ENCODE measurements around the gene SLC16A1. TPM values are rescaled to one million over a fixed set of nuclear protein-coding genes. Genes with fewer than 3 reads are reported as not detected.

Gene SLC16A1
- total RNA-seq (2014; rRNA removed; shearing (Covaris generic)), result 559 and 593 TPM in 2 replicates
- polyA plus RNA-seq (2016; fragmentation: Nextera tagmentation; extraction: Ambion mirVana), result 218 and 231 TPM in 2 replicates
- long read RNA-seq, transcript SLC16A1-201 (5 exons, 3,910 nt), result major isoform, 26 of 51 reads
- long read RNA-seq, partial matches to known transcripts, result 13 of 51 reads
- long read RNA-seq, other reads (novel, unspliced or antisense), result 12 of 51 reads

DNA sequence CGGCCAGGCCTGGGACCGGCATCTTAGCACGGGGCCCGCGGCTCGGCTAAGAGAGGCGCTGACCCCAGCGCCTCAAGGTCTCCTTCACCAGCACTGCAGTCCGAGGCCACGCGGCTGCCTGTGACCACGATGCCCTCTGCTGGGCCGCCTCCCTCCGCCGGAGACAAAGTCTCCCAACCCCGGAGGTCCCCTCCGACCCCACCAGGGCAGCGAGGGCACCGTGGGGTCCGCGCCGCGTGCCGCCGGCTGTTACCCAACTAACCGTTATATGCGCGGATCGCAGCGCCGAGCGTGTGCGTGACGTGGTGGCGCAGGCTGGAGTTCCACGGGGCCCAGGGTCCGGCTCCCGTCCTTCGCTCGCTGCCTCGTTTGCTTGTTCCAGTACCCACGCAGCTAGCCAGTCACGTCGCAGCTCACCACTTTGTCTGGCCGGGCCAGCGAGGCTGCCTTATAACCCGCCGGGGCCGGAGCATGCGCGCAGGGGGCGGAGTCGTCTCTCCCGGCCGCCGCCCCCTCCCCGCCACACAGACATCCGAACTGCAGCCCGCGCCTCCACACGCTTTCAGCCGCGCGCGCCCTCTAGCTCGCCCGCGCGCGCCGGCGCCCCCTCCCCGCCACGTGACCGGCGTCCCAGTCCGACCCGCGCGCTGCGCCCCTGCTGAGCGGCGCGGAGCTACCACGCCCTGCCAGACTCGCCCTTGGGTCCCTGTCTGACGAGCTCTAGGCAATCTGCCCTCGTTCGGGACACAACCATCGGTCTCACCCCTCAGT is at the start of gene SLC16A1:
TSS of gene SLC16A1 (minus strand) at position 424 of the 771 bp plus-strand sequence. CDS start 26,888 bp downstream, outside the sequence.
- no peaks in the 10 kb centered on the region for H3K27me3 ChIP-seq (ENCODE audit: insufficient read depth)
- TF ChIP-seq, protein P1, sequence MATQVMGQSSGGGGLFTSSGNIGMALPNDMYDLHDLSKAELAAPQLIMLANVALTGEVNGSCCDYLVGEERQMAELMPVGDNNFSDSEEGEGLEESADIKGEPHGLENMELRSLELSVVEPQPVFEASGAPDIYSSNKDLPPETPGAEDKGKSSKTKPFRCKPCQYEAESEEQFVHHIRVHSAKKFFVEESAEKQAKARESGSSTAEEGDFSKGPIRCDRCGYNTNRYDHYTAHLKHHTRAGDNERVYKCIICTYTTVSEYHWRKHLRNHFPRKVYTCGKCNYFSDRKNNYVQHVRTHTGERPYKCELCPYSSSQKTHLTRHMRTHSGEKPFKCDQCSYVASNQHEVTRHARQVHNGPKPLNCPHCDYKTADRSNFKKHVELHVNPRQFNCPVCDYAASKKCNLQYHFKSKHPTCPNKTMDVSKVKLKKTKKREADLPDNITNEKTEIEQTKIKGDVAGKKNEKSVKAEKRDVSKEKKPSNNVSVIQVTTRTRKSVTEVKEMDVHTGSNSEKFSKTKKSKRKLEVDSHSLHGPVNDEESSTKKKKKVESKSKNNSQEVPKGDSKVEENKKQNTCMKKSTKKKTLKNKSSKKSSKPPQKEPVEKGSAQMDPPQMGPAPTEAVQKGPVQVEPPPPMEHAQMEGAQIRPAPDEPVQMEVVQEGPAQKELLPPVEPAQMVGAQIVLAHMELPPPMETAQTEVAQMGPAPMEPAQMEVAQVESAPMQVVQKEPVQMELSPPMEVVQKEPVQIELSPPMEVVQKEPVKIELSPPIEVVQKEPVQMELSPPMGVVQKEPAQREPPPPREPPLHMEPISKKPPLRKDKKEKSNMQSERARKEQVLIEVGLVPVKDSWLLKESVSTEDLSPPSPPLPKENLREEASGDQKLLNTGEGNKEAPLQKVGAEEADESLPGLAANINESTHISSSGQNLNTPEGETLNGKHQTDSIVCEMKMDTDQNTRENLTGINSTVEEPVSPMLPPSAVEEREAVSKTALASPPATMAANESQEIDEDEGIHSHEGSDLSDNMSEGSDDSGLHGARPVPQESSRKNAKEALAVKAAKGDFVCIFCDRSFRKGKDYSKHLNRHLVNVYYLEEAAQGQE (IDR thresholded peaks at IDR 0.05; ENCODE audit: unreplicated experiment), result no peak
- no peak for TF ChIP-seq JUNB (IDR thresholded peaks at IDR 0.05; ENCODE audit: unreplicated experiment)
- no peak for TF ChIP-seq ZNF114 (CRISPR knock-in tag; IDR thresholded peaks at IDR 0.05)
- 0 out of 2 replicates have a peak, but pooled peaks have one; percentile 10 for TF ChIP-seq CREB1 (CRISPR knock-in tag; IDR thresholded peaks at IDR 0.05; ENCODE audit: low read depth)
- TF ChIP-seq CTCF (conservative IDR thresholded peaks at IDR 0.05; ENCODE audit: low read depth in 2 of 2), result no peak; a peak in 2 of 4 replicates
- 0 out of 2 replicates have a peak, but pooled peaks have one; percentile 15 for TF ChIP-seq ETS1 (IDR thresholded peaks at IDR 0.05)
- no peak for TF ChIP-seq STAT1 (IDR thresholded peaks at IDR 0.05; ENCODE audit: unreplicated experiment)
- no peak for TF ChIP-seq EZH2phosphoT487 (IDR thresholded peaks at IDR 0.05; ENCODE audit: unreplicated experiment)
- peak; percentile 99 for TF ChIP-seq POLR2AphosphoS5 (IDR thresholded peaks at IDR 0.05; ENCODE audit: low read depth)
- no peak for TF ChIP-seq EZH2 (IDR thresholded peaks at IDR 0.05; ENCODE audit: low read depth, unreplicated experiment)
- TF ChIP-seq ZNF462 (CRISPR knock-in tag; IDR thresholded peaks at IDR 0.05), result no peak
- TF ChIP-seq NANOG (IDR thresholded peaks at IDR 0.05; ENCODE audit: borderline replicate concordance), result no peak
- TF ChIP-seq ZNF331 (CRISPR knock-in tag; IDR thresholded peaks at IDR 0.05; ENCODE audit: low read depth), result no peak
- H3K9me2 ChIP-seq (ENCODE audit: insufficient read depth), result no peaks in the 10 kb centered on the region
- Mint-ChIP-seq H3K36me3 (ENCODE audit: low read depth) (peaks cover 55% of the 10 kb centered on the region), H3K4me3 (peak within 1 kb of the TSS; percentile 98), H3K4me1 (peaks cover 44% of the 10 kb centered on the region), H3K9me3 (no peaks in the 10 kb centered on the region), H3K27ac (peak within 1 kb of the TSS; percentile 96), H3K27me3 (ENCODE audit: insufficient read depth, low read depth, poor library complexity) (peaks cover 4% of the 10 kb centered on the region)
- H3K4me1 ChIP-seq (ENCODE audit: insufficient read depth), result peaks cover 53% of the 10 kb centered on the region
- H3K4me2 ChIP-seq, result peak within 1 kb of the TSS; percentile 84
- peak within 1 kb of the TSS; percentile 85 for H3K4me3 ChIP-seq
- peak; percentile 77 for ATAC-seq
- 0 out of 2 replicates have a peak within 1 kb of the TSS, but pooled peaks have one; percentile 35 for H2AFZ ChIP-seq
- peaks cover 12% of the 10 kb centered on the region for H3K36me3 ChIP-seq (ENCODE audit: insufficient read depth)
- peak; percentile 90 for DNase-seq (ENCODE audit: low spot score)
- 0 out of 2 replicates have a peak, but pooled peaks cover 3% of the 10 kb centered on the region for H3F3A ChIP-seq (replicated peaks; ENCODE audit: low read depth)
- H3K27ac ChIP-seq (ENCODE audit: low read depth), result peak within 1 kb of the TSS; percentile 79
- H3K79me2 ChIP-seq (replicated peaks; ENCODE audit: insufficient read depth), result peaks cover 97% of the 10 kb centered on the region
- H4K20me1 ChIP-seq (replicated peaks; ENCODE audit: insufficient read depth), result peaks cover 41% of the 10 kb centered on the region

Data from GM23338 (cell line).